Urinary bladder (tissue), 4 donors: ENCODE data around the gene ASCL5. TPM values are rescaled to one million over a fixed set of nuclear protein-coding genes. Genes with fewer than 3 reads are reported as not detected.

Experiments
- DNase-seq: peaks from one replicate; pipeline ENCODE4 v3.0.0-alpha.2; 2015; ENCODE audit errors: extremely low spot score
- H3K27ac ChIP-seq: one replicate; pipeline ENCODE4 v1.5.1; 2013; ENCODE audit warnings: low read depth, mild to moderate bottlenecking, moderate library complexity
- H3K36me3 ChIP-seq: one replicate; pipeline ENCODE4 v1.6.1; 2013; ENCODE audit warnings: mild to moderate bottlenecking, moderate library complexity; ENCODE audit not compliant: insufficient read depth
- H3K4me1 ChIP-seq: one replicate; pipeline ENCODE4 v1.6.1; 2013; ENCODE audit warnings: mild to moderate bottlenecking, moderate library complexity; ENCODE audit not compliant: insufficient read depth
- H3K4me3 ChIP-seq: one replicate; pipeline ENCODE4 v1.5.1; 2013; ENCODE audit warnings: low read depth, low read length
- WGBS: extraction: QIAGEN DNeasy Blood & Tissue Kit; methylation state at CpG from one replicate; pipeline ENCODE4 v1.1.7; 2013; 5-methylcytosine and 5-hydroxymethylcytosine counted together
- polyA plus RNA-seq: library from polyadenylated mRNA; stranded (reverse); fragments of 200-250 nt; gene quantifications from one replicate; pipeline ENCODE4 v1.2.3, GENCODE V29; 2013
- total RNA-seq: library from RNA; depleted of rRNA; stranded (reverse); fragments of >200 nt; gene quantifications from one replicate; pipeline ENCODE4 v1.2.3, GENCODE V29; 2014
- donor health status: healthy with polysubstance abuse.
- donor health status: healthy.

Gene ASCL5
- total and polyA plus RNA-seq, 2 donors = not detected

DNA sequence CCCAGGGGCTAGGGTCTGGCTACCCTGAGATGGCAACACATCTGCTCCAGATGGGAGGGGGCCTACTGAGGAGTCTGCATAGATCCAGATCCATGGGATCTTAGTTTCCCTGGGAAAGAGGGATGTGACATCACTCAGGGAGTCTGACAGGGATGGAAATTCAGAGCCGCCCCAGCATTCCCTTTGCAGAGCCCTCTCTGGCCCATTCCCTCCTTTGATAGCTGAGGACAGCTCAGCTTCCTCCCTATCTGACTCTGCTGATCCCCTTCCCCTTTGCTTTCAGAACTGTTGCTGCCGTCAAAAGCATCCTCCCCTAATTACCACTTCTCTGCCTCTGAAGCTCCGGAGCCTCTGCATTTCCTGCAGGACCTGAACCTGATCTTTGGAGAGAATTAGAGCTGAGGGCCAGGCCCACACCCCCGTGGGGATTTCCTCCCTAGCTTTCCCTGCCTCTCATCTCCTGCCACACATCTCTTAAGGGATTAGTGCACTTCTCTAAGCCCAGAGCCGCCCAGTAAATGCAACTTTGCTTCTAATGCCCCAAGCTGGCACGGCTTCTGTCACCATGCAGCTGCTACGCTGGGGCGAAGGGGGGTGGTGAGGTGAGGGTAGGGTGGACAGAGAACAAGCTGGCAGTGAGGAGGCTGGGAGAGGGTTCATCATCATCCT is 9.5 kb upstream of the ASCL5 start:
- Histone ChIP-seq H3K4me3 (no peak overlapping the region), H3K4me1 (no peaks in the 10 kb centered on the region), H3K27ac (no peak overlapping the region), H3K36me3 (peaks cover 2% of the 10 kb centered on the region)
- no peak for DNase-seq
- 72% methylated on average over 8 of the region's 8 CpGs for WGBS

DNA sequence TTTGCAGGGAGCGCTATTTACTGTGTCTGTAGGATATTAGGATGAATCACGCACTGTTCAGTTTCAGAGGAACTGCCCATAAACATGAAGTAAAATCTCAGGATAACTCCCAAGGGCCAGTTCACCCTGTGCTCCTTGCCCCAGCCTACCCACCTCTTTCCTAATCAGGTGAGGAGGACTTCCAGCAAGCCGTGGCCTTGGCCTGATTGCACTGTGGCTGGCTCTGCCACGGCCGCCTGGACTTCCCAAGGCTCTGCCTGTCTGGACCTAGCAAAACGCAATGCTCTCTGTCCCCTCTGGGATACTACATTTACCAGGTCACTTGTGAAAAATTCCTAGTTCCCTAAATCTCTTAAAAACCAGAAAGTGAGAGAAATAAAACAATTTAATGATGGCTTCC is 7.4 kb upstream of the ASCL5 start:
- no peak overlapping the region for H3K4me3 ChIP-seq
- DNase-seq = no peak
- H3K4me1 ChIP-seq = no peaks in the 10 kb centered on the region
- 95% methylated on average over 6 of the region's 6 CpGs for WGBS
- no peak overlapping the region for H3K27ac ChIP-seq
- H3K36me3 ChIP-seq = peaks cover 2% of the 10 kb centered on the region

DNA sequence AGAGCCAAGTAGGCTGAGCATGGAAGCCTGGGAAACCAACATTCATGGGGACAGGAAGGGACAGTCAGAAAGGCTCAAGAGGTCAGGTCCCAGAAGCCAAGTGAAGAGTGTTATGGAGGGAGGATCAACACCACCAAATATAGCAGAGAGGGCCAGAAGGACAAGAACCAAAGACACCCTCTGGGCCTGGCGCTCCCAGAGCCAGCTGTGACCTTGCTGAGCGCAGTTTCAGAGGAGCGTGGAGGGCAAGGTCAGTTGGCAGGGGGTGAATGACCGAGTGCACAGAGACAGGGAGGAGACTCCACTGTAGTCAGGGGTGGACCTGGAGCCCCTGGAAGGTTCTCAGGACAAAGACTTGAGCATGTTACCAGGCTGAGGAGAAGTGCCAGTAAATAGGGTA is 4.4 kb upstream of the ASCL5 start:
- Histone ChIP-seq H3K27ac (no peak overlapping the region), H3K36me3 (peaks cover 2% of the 10 kb centered on the region), H3K4me1 (no peaks in the 10 kb centered on the region), H3K4me3 (no peak overlapping the region)
- DNase-seq = no peak
- 74% methylated on average over 4 of the region's 4 CpGs for WGBS

DNA sequence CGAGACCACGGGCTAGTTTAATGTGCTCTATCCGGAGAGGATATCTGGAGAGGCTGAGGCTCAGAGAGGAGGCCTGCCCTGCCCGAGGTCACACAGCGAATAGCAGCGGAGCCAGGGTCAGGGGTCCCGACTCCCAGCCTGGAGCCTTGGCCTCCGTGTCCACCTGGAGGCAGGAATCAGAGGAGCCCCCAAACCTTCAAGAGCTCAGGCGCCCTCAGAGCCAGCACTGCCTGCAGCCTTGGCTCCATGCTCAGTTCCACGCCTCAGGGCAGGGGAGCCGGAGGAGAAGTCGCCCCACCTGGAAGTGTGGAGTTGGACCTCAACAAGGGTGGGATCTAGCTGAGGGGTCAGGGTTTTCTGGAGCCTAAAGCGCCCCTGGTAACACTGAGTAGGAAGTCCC is 2.0 kb upstream of the ASCL5 start:
- H3K4me1 ChIP-seq = no peaks in the 10 kb centered on the region
- 95% methylated on average over 13 of the region's 13 CpGs for WGBS
- DNase-seq = no peak
- no peak overlapping the region for H3K27ac ChIP-seq
- H3K36me3 ChIP-seq = no peaks in the 10 kb centered on the region
- no peak overlapping the region for H3K4me3 ChIP-seq

DNA sequence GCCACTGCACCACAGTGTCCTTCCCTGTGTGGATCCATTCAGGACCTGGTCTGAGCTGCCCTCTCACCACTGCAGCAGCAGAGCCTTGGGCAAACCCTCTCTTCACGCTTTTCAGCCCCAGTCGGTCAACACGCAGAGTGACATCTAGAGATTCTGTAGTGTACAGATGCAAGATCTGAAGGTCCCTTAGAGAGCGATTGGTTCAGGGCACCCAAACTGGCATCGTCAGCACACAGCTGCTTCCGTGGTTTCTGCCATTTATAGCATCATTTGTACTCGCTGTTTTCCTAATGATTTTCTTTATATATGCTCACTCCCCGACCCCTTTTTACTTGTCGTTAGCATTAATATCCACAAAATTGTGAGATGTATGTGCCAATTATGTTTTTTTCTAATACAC is 1.5 kb upstream of the ASCL5 start:
- no peaks in the 10 kb centered on the region for H3K4me1 ChIP-seq
- WGBS = 94% methylated on average over 9 of the region's 9 CpGs
- no peaks in the 10 kb centered on the region for H3K36me3 ChIP-seq
- DNase-seq = no peak
- no peak overlapping the region for H3K4me3 ChIP-seq
- H3K27ac ChIP-seq = no peak overlapping the region

DNA sequence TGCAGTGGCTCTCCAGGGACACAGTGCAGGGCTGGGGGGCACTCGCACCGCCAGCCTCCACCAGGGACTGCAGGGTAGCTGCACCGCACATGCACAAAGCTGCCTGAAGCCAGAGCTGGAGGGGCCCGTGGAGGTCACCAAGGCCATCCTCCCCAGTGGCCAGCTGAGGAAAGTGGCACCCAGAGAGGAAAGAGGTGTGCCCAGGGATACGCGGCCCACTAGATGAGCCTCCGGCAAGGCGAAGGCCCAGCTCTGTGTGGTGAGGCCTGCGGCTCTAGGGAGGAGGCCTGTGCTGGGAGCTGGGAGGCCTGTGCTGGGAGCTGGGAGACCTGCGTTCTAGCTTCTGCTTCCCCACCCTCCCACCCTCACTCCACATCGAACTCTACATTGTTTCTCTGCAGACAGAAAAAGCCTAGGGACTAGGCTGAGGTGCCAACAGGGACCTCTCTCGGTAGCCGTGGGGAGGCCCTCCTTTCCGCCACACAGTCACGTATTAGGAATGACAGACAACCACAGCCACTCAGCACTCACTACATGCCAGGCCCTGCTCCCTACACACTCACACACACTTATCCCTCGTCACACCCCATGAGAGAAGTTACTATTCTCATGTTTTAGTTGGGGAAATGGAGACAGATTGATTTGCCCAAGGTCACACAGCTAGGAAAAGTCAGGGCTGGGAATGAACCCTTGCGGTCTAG is 921 bp upstream of the ASCL5 start:
- DNase-seq = no peak
- 93% methylated on average over 17 of the region's 17 CpGs for WGBS
- Histone ChIP-seq H3K4me3 (no peak overlapping the region), H3K4me1 (no peaks in the 10 kb centered on the region), H3K36me3 (no peaks in the 10 kb centered on the region), H3K27ac (no peak overlapping the region)

DNA sequence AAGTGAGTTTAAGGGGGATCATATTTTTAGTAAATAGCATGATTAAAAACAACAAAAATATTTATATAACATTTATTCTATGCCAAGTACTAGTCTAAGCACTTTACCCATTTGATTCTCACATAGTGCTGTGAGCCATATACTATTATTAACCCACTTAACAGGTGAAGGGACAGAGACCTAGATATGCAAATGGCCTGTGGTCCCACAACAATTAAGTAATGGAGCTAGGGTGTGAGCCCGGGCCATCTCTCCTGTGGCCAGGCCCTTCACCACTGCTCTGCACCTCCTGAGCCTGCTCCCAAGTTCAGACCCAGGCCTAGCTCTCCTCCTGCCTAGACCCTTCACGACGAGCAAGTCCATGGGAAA is 537 bp downstream of the ASCL5 start:
- DNase-seq = no peak
- H3K4me1 ChIP-seq = no peaks in the 10 kb centered on the region
- no peak overlapping the region for H3K4me3 ChIP-seq
- H3K27ac ChIP-seq = no peak overlapping the region
- no peaks in the 10 kb centered on the region for H3K36me3 ChIP-seq
- 70% methylated on average over 3 of the region's 3 CpGs for WGBS

DNA sequence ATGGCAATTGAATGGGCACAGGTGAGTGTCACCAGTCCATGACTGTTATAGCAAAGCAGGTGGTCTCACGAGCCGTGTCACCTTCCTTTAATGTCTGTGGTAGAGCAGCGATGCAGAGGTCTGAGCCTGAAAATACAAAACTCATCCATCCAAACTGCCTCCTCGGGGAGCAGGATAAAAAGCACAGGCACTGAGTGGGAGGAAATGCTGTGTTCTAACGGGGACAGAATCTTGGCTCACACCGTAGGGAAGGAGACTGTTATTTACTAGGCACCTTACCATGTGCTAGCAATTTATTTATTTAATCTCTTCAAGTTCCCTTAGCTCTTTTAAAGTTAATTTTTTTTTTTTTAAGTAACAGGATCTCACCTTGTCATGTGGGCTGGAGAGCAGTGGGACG is 1.2 kb downstream of the ASCL5 start:
- no peak overlapping the region for H3K4me3 ChIP-seq
- no peaks in the 10 kb centered on the region for H3K36me3 ChIP-seq
- no peak overlapping the region for H3K27ac ChIP-seq
- peak; percentile 40 for DNase-seq
- no peaks in the 10 kb centered on the region for H3K4me1 ChIP-seq
- WGBS = 65% methylated on average over 7 of the region's 7 CpGs

DNA sequence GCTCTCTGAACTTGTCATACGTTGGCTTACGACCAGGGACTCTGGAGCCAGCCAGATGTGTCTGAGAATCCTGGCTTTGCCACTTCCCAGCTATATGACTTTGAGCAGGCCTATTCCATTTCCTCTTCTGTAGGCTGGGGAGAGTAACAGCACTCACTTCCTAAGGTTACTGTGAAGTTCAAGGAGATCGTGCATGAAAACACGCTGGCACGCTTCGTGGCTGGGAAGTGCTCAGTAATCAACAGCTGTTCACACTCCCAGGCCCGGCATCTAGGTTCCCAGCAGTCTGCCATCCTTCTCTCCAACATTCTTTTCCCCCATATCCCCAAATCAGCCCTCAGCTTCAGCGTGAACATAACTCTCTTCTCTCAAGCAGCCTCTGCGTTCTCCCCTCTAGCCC is 2.0 kb downstream of the ASCL5 start:
- no peaks in the 10 kb centered on the region for H3K4me1 ChIP-seq
- 77% methylated on average over 9 of the region's 9 CpGs for WGBS
- H3K27ac ChIP-seq = no peak overlapping the region
- no peaks in the 10 kb centered on the region for H3K36me3 ChIP-seq
- H3K4me3 ChIP-seq = no peak overlapping the region
- DNase-seq = no peak

DNA sequence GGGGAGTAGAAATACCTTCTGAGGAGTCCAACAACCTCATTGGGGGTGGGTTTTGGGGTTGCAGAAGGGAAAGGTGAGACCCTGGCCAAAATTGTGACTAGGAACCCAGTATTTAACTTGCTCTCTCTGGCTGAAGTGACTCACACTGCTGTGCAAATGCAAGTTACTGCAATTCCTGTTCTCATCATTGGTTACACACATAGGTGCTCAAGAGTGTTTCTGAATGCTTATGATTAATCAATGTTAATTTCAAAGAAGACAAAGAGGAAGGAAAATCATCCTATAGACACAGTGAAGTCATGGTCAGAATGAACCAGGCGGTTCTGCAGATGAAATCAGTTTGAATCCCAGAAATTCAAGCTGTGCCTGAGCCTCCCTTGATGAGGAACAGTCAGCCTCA is 3.1 kb downstream of the ASCL5 start:
- 87% methylated on average over 1 of the region's 1 CpG for WGBS
- H3K27ac ChIP-seq = no peak overlapping the region
- H3K36me3 ChIP-seq = no peaks in the 10 kb centered on the region
- no peaks in the 10 kb centered on the region for H3K4me1 ChIP-seq
- DNase-seq = no peak
- H3K4me3 ChIP-seq = no peak overlapping the region

DNA sequence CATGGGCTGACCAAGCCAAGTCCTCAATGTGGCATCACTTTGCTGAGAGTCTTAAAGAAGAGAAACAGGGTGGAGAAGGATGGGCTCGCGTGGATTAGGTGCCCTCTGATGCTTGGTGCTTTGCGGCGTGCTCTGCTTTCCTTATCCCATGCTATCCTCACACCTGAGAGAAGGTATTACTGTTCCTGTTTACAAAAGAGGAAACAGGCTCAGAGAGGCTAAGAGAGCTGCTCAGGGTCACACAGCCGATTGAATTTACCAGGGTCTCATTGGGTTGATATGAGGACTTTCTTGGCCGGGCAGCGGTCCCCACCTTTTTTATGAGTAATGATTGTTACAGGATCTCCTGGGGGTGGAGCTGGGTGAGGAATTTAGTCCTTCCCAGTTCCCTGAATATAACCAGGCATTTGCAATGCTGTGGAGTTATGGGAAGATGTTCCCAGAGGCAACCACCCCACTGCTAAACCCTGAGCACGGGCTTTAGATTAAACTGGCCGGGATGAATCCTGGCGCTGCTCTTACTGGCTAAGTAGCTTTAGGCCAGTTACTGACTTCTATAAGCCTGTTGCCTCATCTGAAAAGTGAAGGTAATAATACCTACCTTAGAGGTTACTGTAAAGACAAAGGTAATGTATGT is 4.5 kb downstream of the ASCL5 start:
- Histone ChIP-seq H3K4me3 (no peak overlapping the region), H3K36me3 (no peaks in the 10 kb centered on the region), H3K4me1 (no peaks in the 10 kb centered on the region), H3K27ac (no peak overlapping the region)
- 83% methylated on average over 10 of the region's 10 CpGs for WGBS
- DNase-seq = no peak

DNA sequence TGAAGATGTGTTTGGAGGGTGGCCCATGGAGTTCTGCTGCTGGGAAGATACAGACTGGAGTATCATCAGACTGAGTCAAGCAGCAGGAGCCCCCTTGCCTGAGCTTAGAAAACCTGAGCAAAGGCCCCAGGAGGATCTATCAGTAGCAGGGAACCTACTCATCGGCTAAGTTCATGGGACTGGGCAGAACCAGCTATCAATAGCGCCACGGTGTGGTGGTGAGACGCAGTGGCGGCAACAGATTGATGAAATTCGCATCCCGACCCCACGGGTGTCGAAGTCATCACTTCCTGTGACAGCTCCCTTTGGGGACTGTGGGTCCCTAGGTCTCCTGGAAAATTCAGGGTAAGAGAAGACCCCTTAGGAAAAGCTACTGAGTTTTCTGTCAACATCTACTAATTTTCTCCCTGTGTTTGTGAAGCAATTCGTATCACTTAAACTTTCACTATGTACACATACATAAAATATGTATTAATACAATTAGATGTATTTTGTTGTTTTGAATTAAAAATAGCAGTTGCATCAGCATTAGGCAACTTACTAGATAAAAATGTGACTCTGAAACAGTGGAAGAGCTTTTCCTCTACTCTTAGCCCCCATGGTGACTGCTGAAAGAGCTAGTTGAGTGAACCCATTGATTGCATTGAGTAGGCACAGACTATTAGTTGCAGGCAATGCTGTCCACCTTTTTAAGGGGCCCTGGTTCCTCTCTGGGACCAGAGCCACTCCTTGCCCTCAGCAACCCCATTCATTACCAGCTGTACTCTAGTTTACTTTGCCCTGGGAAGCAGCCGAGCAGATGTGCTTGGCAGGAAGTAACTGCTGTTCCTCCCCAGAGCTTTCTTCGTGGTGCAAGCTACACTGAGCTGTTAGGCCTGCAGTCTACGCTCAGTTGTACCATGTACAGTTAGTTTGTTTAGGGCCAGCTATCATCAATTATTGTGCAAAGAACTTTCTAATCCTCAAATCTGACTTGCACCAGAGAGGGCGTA is 7.5 kb downstream of the ASCL5 start:
- no peak for DNase-seq
- no peaks in the 10 kb centered on the region for H3K4me1 ChIP-seq
- 41% methylated on average over 14 of the region's 14 CpGs for WGBS

DNA sequence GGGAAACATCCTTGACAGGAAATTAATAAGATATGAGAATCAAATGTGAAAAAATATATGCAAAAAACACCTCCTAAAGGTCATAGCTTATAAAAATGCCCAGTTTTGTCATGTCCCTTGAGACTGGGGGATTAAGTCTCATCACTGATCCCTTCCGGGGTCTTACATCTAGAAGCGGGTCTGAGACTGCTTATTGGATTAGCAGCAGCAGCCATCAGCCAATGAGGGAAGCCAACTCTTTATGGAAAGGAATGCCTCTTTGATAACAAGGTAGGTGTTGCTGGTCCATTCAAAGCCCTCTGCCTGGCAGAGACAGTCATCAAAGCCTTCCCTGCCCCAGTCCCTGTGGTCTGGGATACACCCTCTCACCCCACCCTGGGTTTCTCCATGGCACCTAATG is 10.9 kb downstream of the ASCL5 start:
- H3K4me1 ChIP-seq = no peaks in the 10 kb centered on the region
- no peaks in the 10 kb centered on the region for H3K36me3 ChIP-seq
- WGBS = 91% methylated on average over 2 of the region's 2 CpGs
- H3K4me3 ChIP-seq = no peak overlapping the region
- no peak for DNase-seq
- no peak overlapping the region for H3K27ac ChIP-seq

More for the DNA sequence above, 7.5 kb downstream of the ASCL5 start:
- Histone ChIP-seq H3K4me3 (no peak overlapping the region), H3K36me3 (no peaks in the 10 kb centered on the region), H3K27ac (no peak overlapping the region)
